ENCODE results near the gene GABBR2. TPM values are rescaled to one million over a fixed set of nuclear protein-coding genes. Genes with fewer than 3 reads are reported as not detected.

Gene GABBR2
- total RNA-seq, 1 experiment from 2014 or later: 0.74 TPM

DNA sequence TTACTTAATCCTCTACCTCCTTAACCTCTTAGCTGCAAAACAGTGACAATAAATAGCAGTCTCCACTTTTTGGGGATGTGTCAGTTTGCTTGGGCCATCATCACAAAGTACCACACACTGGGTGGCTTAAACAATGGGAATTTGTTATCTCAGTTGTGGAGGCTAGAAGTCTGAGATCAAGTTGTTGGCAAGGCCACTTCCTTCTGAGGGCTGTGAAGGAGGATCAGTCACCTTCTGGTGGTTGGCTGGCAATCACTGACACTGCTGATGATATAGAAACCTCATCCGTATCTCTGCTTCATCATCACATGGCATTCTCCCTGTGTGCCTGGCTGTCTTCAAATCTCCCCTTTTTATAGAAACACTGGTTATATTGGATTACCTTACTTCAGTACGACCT lies 266.2 kb downstream of the GABBR2 start:
- no peak for DNase-seq (ENCODE audit: low spot score)

DNA sequence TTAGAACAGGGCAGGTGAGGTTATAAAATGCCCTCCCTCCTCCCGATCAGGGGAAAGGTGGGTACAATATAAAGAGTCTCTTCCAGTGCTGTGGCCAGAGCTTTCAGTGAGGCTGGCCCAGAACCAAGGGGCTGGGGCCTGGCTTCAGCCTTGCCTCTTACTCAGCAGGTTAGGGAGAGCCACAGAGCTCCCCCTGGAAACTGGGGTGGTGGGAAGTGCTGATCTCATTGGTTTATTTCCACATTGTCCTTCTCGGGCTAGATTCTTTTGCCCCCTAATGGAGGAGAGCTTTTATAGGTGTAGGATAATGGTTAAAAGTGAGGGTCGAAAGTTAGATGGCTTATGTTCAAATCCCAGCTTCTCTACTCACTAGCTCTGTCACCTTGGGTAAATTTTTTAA lies 266.6 kb downstream of the GABBR2 start:
- DNase-seq (ENCODE audit: low spot score): no peak

DNA sequence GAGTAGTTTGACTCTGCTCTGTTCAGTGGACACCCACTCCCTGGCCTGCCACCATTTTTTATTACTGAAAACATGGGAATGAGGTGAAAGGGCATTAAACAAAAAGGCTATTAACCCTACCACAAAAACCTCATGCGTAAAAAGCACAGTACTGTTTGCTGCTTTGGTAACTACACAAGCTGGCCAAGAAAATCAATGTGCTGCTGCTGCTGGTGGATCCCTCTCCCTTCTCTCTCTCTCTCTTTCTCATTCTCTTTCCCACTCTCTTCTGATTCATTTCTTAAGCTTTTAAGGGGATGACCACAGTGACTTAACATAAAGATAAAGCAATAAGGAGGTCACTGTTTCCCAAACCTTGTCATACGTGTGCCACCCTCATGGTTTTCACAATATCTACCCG lies 270.1 kb downstream of the GABBR2 start:
- no peak for DNase-seq (ENCODE audit: low spot score)

DNA sequence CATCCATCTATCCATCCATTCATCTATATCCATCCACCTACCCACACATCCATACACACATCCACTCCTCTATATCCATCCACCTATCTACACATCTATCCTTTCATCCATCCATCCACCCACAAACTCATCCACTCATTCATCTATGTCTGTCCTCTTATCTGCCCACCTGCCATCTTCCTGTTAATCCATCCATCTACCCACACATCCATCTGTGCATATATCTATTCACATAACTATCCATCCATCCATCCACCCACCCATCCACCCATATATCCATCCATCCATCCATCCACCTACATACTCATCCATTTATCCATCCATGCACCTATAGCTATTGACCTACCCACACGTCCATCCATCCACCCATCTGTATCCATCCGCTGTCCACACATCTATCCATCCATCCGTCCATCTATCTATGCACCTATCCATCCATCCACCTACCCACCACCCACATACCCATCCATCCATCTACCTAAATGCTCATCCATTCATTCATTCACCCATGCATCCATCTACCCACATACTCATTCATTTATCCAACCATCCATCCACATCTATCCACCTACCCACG lies 271.2 kb downstream of the GABBR2 start:
- no peak for DNase-seq (ENCODE audit: low spot score)

DNA sequence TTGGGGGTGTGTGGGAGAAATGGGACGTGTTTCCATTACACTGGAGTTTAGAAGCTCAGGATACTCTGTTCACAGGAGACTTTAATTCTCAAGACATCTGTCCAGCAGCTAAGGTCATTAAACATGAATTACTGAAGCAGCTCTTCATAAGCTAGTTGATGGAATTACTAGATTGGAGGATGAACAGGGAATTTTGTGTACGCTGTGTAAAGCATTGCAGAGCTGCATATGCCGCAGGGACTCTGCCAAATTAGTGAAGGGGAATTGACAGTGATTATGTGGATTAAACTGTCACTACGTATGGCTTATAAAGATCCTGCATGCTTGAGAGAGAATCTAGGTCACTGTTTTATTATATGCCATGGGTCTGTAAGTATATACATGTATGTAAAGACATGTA lies 275.8 kb downstream of the GABBR2 start:
- no peak for DNase-seq (ENCODE audit: low spot score)

DNA sequence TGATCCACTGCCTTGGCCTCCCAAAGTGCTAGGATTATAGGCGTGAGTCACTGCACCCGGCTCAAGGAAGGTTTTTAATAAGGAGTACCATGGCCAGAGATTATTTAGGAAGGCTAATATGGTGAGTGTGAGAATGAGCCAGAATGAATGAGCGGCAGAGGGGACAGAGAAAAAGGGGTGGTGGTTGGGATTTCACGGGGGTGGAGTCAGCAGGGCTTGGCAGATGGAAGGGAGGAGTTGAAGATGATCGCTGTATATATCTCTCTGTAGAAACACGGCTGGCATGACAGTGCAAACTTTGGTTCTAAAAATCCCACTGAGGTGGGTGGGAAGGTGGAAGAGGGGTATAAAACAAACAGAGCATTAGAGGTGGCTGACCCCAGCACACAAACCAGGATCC lies 276.6 kb downstream of the GABBR2 start:
- DNase-seq (ENCODE audit: low spot score): no peak

DNA sequence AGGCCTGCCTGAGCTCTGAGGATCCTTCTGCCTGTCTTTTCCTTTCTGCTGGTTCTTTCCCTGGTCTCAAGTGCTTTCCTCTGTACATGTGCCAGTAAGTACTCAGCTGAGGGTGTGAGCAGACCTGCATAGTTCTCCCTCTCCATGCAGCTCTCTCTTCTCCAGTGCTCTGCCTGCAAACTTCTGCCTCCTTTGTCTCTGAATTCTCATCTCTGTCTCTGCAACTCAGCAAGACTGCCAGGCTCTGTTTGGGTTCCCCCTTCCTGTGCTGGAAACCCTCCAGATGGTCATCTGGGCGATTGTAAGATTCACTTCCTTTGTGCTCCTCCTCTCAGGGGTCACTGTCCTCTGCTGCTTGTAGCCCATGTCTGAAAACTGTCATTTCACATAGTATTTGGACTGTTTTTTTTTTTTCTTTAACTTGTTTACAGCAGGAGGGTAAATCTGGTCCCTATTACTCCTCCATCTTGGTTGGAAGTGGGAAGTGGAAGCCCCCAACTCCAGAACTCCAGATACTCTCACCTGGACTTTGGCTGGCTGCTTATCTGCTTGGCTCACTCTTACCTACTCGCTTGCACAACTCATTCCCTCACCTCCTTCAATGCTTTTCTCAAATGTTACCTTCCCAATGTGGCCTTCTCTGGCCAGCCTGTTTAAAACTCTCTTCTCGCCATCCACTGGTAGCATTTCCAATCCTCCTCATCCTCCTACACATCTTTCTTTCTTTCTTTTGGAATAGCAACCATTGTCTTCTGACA lies 278.0 kb downstream of the GABBR2 start:
- DNase-seq (ENCODE audit: low spot score): peak; percentile 22

DNA sequence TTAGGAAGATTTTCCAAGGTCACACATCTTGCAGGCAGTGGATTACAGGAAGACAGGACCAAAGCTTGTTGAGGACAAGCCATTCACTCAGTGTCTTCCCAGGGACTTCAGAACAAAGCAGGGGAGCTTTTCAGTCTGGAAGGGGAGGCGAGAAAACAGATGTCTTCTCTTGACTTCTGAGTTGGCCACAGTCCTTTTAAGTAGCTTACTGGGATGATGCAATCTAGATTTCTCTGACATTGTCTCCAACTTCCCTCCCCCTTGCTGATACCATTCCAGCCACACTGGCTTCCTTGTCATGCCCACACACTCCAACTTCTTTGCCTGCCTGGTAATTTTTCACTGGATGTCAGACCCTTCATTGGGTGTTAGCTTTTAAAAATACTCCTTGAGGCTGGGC lies 279.1 kb downstream of the GABBR2 start:
- DNase-seq (ENCODE audit: low spot score): peak; percentile 39

DNA sequence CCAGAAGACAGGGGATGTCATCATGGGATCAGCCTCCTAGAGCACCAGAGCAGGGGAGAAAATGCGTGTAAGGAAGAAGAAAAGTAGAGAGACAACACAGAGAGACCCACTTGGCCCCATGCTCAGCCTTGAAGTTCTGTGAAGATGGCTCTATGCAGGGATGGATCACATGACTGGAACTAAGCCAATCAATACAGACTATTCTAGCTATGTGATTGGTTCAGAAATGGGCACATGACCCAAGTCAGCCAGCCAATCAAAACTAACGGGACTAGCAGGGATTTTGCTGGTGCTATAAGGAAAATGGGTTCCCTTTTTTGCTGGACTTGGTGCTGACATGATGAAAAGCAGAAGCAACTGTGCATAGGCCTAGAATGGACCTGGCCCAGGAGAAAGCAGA lies 280.3 kb downstream of the GABBR2 start:
- no peak for DNase-seq (ENCODE audit: low spot score)

DNA sequence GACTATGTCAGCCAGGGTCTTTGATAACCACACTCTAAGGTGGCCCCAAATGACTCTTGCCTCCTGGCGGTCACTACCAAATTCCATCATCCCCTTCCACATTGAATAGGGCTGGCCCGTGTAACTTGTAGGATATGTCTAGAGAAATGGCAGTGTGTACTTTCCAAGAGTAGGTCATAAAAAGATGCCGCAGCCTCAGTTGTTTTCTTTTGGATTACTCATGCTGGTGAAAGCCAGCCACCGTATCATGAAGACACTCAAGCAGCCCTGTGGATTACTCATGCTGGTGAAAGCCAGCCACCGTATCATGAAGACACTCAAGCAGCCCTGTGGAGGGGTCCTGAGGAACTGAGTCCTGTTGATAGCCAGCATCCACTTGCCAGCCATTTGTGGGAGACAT lies 281.2 kb downstream of the GABBR2 start:
- no peak for DNase-seq (ENCODE audit: low spot score)

DNA sequence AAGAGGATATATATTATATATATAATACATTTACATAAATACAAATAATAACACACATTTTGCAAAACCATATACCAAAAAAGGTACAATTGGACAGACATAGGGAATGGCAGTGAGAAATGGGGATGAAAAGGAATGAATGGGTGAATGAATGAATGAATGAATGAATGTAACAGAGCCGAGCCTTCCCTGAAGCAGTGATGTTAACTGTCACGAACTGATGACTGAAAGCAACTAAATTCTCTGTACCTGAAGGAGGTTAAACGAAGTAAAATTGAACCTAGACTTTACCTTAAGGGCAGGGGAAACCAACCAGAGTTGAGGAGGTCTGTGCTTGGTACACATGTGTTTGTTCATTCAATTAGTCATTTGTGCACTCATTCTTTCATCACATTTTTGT lies 283.7 kb downstream of the GABBR2 start:
- DNase-seq (ENCODE audit: low spot score): no peak

DNA sequence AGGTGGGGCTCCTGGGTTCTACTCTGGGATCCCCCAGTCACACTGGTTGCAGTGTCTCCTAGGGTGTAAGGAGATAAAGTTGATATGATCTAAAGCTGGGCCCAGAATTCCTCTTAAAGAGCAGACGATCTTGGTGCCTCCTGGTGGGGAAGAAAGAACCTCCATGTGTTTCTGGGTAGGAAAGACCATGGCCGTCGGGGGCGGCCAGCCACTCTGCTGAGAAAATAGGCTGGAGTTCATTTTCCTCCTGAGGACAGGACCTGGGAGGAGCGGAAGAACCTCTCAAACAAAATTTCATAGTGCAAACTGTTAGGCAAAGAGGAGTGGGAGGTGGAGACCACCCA lies 289.5 kb downstream of the GABBR2 start:
- no peak for DNase-seq (ENCODE audit: low spot score)

DNA sequence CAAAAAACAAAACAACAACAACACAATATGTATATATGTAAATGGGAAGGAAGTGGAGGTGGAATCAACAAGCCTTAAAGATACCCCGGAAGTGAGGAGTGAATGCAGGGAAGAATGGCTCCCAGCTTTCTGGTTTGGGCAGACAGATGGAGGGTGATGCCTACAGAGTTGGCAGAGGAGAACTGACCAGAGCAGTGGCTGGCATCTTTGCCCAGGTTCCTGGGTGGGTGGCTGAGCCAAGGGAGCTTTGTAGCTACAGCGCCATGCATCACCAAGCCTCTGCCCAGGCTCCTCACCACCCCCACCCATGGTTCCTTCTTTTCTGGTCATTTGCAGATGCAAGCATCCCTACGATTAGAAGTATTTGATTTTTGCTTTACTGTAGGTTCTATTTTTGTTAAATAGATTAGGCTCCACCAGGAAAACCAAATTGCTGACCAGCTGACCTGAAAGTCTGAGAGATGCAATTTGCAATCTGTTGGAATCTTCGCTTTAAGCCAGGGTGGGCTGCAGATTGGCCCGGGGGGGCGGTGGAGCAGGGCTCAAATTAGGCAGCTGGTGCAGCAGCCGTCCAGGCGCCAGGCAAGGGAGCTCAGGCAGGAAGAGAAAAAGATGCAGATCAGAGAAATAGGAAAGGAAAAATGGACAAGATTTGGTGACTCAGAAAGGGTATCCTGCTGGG lies 290.0 kb downstream of the GABBR2 start:
- DNase-seq (ENCODE audit: low spot score): no peak

DNA sequence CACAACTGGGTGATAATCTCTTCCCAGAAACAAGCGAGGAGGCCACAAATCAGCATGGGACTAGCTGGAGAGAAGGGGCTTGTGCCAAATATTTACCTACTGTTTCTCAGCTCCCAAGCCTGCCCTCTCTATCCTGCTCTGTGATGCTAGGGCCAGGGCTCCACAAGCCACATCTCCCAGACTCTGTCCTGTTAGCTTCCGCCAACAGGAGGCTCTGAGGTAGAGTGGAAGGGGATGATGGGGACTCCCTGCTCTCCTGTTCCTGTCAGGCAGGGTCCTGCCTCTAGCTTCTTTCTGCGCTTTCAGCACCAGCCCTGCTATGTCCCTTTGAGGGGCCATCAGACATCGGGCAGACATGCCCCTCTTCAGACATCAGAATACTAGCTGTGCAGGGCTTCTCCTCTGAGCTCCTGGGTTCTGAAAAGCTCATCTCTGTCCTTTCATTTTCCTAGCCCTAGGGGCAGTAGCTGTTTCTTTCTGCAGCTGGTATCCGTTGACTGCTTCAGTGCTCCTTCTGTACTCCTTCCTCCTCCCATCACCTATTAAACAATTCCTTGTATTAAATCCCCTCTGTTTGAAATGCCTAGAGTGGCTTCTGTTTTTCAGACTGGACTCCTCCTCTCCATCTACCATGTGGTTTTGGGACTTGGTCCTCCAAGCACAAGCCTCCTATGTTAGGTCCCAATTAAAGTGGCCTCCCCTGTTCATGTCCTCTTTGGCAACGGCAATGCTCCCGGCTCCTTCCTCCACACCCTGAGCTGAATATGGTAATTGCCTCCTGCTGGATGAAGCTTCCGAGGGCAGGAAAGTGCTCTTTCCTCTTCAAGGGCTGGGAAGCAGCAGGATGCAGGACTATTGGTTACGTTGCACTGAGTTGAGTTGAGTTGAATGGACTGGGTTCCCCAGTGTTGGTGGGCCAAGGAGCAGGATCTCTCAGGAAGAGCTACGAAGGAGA lies 292.2 kb downstream of the GABBR2 start:
- no peak for DNase-seq (ENCODE audit: low spot score)

DNA sequence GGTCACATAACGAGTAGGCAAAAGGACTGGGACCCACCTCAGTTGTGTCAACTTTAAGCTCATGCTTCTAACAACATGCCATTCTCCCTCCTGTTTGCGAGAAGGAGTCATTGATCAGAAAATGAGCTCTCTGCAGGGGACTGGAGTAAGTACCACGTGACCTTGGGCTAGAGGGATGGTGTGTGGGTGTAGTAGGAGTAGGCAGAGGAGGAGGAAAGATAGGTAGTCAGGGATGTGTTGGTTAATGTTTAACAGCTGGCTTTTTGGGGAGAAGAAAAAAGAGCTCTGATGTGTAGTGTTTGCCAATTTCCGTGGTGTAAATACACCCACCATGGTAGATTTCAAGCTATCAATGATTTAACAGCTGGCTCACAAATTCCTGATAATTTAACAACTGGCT lies 293.0 kb downstream of the GABBR2 start:
- no peak for DNase-seq (ENCODE audit: low spot score)

DNA sequence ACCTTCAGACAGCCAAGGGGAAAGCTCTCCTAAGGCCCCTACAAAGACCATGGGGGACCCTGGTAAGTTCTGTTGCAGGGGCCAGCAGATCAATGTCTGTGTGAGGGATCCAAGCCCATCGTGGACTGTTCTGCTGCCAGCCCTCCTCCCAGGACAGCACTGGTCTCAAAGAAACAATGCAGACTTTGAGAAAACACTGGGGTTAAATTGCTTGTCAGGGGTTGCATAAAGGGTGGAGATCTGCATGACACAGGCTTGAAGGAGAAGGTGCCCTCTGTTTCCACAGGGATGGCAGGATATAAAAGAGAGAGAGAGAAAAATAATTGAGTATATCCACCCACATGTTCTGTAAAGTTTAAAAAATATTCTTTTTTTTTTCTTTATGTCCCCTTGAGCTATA lies 295.7 kb downstream of the GABBR2 start:
- no peak for DNase-seq (ENCODE audit: low spot score)

DNA sequence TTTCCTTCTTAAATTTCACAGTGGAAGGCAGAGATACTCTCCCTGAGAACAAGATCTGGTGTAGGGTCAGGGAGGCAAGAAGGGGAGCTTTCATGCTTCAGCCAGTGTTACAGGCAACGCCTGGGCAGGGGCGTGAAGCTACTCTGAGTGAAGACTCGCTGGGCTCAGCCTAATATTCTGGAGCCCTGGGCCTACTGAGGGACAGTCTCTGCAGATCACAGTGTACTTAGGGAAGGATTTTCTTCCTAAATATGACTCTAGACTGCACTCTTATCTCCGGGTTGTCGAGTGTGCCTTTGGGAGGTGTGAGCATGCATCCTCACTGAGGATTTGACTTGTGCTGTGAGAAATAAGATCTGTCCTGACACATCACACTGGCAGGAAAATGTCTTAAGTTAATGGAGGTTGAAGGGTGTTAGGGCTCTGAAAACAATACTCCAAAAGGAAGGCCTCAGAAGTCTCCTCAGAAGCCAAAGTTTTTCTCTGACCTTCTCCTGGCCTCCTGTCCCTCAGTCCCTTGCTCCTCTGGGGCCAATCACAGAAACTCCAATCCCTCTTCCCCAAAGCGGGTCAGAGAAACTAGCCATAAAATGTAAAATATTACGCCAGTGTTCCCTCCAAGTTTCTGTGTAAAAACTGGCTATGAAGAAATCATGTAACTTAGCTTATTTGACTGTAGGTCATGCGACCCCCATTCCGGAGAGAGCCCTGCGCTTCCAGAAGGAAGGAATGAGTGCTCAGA lies 296.5 kb downstream of the GABBR2 start:
- DNase-seq (ENCODE audit: low spot score): no peak

DNA sequence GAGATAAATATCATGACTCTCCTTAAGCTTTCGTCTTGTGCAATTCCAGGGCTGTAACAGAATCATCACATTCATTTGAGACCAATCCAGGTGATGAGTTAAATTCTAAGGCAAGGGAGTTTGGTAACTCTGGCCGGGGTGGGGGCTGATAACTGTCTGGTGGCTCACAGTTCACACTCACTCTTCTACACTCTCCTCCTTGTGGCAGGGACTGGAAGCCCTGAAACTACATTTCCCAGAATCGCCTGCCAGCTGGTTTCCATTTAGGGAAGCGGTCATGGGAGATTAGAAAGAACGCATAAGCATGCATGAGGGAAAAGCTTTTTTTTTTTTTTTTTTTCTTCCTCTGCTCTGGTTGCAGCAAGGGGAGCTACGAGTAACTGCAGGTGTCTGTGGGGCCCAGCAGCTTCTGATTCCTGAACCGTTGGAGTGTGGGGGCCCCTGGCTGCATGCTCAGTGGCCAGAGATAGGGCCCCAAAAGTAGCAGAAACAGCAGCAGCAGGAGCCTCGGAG lies 298.5 kb downstream of the GABBR2 start:
- peak; percentile 14 for DNase-seq (ENCODE audit: low spot score)

DNA sequence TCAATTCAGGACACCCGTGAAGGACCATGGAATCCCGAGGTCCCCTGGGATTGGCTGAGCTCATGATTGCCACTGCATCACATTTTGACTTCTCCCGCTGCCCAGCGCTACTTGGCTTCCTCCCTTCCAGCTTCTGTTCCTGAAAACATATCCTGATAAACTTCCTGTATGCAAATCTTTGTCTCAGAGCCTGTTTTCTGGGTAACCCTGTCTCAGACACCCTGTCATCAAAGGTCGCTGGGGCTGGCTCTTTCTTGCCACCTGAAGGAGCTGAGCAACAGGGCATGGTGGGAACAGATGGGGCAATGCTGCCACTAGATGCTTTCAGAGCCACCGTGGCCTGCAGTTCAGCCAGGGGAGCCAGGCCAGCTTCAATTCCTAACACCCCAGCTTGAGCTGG lies 299.0 kb downstream of the GABBR2 start:
- DNase-seq (ENCODE audit: low spot score): no peak

DNA sequence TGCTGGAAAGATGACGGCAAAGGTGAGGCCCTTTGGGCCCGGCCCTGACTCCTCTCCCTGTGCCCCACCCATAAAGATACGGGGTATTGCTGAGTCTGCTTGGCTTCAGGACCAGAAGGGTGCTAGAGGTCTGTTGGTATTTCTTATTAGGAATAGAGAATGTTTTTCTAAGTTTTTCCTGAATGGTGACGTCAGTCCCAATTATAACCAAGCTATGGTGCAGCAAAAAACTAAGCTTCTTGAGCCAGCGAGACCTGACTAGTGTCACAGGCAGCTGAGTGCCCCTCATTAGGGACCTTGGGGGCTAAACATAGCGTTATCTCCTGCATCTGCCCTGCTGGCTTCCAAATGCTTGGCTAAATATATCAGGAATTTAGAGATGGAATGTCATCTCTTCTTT lies 302.3 kb downstream of the GABBR2 start:
- DNase-seq (ENCODE audit: low spot score): no peak

DNA sequence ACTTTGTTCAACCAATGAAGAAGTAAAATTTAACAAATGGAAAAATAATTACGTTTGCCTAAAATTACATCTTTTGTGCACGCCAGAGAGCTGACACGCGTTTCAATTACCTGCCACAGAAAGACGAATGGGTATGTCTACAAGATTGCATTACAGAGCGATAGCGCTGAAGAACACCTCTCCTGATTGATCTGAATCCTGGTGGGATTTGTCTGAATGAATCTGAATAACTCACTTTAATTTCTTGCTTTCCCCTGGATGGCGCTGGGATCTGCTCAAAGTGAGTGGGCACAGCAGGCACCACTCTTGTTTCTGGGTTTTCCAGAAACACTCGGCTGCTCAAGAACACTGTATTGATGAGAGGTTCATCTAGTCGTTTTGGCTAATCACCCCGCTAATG lies 304.5 kb downstream of the GABBR2 start:
- DNase-seq (ENCODE audit: low spot score): no peak

Measured in A172 (cell line).